NCI-H345 treated with DMSO at 0.1 percent for 48 hours (cell line): Measurements from ENCODE around the gene SPARC.
"Not testable (repeated sequence)": the region's sequence is repeated elsewhere in the genome, so short reads cannot be mapped to it uniquely, and the experiment has no call there.

ENCODE experiments used
- DNase-seq: peaks from one replicate; lab custom pipeline; 2025; ENCODE audit not compliant: unreplicated experiment; lab: John Stamatoyannopoulos, UW

SPARC gene, protein sequence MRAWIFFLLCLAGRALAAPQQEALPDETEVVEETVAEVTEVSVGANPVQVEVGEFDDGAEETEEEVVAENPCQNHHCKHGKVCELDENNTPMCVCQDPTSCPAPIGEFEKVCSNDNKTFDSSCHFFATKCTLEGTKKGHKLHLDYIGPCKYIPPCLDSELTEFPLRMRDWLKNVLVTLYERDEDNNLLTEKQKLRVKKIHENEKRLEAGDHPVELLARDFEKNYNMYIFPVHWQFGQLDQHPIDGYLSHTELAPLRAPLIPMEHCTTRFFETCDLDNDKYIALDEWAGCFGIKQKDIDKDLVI

DNA sequence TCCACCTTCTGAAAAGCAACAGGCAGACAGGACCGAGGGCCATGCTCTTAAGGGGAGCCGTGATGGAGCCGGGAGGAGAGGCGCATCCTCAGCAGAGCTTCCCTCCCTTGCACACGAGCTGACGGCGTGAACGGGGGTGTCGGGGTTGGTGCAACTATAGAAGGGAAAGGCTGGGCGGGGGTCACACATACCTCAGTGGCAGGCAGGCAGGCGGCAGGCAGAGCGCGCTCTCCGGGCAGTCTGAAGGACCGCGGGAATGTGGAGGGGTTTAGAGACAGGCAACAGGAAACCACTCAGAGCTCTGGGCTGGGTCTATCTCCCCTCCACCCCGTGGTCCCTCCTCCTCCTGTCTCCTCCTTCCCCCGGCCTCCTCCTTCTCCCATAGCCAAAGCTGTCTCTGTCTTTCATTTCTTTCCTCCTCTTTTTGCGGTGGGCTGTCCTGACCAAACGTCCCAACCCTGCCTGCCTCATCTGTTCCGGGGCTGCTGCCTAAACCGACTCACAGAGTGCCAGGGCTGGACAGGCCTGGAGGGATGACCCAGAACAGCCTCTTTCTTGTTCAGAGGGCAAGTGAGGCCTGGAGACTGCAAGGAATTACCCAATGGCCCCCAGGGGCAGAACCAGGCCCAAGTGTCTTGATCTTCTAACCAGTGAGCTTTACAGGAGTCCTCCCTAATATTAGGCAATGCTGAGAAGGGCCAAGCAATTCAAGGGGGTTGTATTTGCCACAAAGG, at the start of gene SPARC:
TSS of gene SPARC (minus strand) at position 242 of the 734 bp plus-strand sequence. CDS start 10,727 bp downstream, outside the sequence.
- DNase-seq: no peak

DNA sequence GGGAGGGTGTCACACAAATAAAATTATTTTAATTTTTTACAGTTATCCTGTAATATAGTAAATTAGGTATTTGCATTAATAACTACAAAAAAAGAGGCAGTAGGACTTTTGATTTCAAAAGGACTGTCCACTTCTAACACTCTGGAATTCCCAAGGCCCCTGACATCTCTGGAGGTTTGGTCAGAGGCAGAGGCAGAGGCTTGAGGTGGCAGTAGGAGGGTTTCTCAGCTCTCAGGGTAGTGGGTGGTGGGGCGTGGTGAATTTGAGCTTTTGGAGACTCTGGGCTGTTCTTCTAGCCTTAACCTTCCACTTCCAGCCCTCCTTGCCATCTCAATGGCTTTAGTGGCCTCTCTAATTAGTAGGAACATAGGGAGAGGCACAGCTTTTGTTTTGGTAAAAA, 48.9 kb upstream of the SPARC start:
- no peak for DNase-seq

DNA sequence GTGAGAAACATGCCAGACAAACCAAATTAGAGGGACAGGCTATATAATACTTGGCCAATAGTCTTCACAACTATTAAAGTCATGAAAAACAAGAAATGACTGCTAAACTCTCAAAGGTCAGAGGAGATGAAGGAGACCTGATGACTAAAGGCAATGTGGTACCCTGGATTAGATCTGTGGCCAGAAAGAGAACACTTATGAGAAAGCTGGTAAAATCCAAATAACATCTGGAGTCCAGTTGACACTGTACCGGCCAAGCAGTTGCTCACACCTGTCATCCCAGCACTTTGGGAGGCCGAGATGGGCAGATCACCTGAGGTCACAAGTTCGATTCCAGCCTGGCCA, 47.3 kb upstream of the SPARC start:
- DNase-seq: no peak

DNA sequence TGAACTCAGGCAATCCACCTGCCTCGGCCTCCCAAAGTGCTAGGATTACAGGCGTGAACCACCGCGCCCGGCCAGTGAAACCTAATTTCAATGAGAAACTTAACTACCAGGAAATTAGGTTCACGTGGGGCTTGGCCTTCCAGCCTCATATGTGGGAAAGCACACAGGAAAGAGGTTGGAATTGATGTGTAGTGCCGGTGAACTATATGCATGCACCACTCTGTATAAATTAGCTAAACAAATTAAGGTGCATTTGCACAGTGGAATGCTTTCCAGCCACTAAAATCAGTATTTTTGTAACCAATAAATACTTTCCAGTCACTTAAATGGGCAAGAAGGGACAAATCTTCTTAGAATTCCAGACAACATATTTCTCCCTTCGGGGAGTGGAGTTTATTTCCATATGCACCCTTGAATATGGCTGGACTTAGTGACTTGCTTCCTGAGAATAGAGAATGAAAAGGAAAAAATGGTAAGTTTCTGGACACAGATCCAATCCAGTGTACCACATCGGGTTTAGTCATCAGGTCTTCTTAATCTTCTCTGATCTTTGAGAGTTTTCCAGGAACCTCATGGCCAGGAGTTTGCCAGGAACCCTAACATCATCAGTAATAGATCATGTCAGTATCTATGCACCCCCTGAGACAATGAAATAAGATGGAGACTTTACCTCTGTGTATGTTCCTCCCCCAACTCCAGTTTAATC, 46.8 kb upstream of the SPARC start:
- DNase-seq: no peak

DNA sequence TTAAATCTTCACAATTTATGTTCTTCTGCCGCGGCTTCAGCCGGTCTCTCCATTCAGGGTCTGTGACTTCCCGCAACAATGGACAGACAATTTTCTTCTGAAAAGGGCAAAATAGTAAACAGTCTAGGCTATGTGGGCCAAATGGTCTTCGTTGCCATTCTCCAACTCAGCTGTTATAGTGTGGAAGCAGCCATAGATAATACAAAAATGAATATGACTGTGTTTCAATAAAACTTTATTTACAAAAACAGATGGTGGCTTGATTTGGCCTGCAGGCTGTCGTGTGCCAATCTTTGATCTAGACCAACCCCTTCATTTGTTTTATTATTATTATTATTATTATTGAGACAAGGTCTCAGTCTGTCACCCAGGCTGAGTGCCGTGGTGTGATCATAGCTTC, 43.7 kb upstream of the SPARC start:
- no peak for DNase-seq

DNA sequence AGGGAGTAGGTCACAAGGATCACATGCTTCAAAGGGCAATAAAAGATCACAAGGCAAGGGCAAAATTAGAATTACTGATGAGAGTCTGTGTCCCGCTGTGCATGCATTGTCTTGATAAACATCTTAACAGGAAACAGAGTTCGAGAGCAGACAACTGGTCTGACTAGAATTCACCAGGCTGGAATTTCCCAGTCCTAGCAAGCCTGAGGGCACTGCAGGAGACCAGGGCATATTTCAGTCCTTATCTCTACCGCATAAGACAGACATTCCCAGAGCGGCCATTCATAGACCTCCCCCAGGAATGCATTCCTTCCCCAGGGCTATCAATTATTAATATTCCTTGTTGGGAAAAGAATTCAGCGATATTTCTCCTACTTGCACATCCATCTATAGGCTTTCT, 42.9 kb upstream of the SPARC start:
- not testable (repeated sequence) for DNase-seq

DNA sequence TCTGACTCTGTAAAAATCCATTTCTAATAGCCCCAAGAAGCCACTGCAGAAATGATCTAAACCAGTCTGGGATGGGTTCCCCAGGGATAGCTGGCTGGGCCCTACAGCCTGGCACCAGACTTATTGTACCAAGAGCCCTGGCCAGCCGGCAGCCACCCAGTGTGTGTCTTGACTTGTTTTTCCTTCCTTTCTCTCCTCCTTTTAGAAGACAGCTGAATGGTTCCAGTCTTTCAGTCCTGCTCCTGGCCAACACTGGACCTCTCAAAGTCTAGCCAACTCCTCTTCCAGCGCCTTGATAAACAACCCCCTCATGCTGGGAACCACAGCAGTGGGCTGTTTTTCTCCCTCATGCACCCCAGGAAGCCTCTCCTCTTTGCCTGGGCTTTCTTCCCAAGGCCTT, 37.6 kb upstream of the SPARC start:
- no peak for DNase-seq

DNA sequence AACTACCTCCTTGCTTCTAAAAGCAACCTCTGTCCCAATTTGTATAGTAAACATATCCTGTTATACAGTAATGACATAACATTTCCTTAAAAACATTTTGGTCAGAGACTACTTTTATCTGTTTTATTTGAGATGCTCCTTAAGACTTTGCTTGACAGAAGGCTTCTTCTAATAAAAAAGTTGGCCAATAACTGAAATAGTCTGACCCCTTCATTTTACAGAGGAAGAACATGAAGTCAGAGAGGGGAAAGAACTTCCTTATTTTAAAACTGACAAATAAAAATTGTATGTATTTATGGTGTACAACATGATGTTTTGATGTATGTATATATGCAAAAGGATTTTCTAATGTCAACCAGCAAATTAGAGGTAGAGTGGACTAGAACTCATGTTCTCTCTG, 35.8 kb upstream of the SPARC start:
- DNase-seq: no peak

DNA sequence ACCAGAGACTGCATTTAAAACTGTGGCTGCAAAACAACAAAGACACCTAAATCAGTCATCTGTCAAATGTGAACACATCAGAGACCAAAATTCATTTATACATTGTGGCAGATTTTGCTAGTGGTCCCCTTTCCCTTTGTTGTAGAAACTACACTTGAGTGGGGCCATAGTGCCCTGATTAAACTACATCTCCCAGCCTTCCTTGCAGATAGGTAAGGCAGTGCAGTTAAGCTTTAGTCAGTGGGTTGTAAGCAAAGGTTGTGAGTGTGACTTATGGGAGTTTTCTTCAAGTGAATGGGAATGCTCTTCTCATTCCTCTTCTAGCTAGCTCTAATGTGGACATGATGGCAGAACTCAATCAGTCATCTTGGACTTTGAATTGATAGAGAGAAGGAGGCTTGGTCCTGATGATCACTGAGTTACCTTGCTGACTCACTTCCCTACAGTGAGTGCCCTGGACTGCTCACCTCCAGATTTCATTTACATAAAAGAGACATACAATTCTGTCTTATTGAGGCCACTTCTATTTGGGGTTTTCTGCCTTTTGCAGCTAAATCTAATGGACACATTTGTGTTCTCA, 35.2 kb upstream of the SPARC start:
- DNase-seq: no peak

DNA sequence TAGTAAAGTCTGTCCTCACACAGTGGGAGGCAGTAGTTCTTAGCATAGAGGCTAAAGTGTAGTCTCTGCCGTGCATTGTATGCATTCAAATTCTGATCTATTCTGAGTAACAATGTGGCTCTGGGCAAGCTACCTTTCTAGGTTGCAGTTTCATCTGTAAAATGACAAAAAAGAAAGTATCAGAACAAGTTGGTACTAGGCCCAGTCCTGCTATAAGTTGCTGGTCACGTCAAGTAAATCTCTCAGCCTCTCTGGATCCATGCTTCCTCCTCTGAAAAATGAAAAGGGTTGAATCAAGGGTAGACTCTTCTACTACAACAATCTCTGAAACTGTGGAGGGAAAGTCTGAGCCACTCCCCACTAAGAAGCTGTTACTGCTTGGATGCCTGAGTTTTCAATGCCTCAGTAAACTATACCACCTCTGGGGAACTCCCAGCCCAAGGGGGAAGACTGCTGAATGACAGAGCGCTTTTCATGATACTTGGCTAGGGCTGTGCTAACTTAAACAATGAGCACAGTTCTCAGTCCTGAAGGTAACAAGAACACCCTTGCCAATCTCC, 34.5 kb upstream of the SPARC start:
- no peak for DNase-seq

DNA sequence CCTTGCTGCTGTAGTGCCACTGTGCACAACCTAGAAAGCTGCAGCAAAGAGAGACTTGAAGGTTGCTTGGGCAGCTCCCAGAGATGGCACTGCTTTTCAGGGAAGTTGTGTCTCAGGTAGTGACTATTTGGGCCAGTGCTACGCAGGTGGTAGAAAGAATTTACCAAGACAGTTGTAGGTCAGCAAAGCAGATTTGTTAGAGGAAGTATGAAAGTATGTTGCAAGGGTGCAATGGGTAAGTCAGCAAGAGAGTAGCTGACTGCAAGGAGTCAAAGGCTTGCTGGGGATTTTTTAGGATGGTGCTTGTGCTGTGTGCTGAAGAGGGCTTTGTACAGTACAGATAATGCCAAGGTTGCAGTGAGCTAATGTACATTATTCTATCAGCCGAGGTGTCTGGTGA, 33.5 kb upstream of the SPARC start:
- DNase-seq: no peak

DNA sequence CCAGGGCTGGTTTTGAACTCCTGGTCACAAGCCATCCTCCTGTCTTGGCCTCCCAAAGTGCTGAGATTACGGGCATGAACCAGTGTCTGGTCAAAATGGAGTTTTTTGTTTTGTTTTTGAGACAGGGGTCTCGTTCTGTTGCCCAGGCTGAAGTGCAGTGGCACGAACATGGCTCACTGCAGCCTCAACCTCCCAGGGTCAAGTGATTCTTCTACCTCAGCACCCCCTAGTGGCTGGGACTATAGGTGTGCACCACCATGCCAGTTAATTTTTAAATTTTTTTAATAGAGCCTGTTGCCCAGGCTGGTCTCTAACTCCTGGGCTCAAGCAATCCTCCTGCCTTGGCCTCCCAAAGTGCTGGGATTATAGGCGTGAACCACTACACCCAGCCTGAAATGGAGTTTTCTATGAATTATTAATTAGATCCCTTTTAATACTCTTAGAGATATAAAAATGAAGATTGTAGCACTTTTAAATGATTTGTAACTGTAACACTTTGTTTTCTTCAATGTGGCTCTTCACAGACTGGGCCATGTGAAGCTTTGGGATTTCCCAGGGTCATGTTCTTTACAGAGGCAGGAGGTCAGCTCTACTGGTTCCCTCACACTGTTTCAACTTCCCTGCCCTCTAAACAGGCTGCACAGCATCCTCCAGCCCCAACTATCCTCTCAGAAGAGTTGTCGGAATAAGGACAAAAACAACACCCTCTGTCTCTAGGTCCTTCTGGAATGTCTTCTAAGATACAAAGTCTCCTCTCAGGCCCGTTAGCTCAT, 32.7 kb upstream of the SPARC start:
- no peak for DNase-seq

DNA sequence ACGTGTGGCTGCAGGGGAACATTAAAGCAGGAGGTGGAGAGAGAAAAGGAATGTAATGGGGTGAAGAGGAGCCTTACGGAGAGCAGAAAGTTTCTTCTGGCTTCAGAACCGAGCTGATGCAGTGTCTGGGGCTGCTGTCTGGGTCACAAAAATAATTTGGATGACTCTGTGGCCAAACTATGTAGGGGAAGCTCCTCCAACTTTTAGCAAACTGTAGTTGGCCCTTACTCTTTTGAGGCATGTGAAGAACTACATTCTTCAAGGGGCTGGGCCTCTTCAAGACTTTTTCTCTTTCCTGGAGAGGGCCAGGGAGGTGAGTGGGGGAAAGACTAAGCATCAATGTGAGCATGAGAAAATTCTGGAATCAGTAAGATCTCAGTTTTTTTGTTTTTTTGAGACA, 31.9 kb upstream of the SPARC start:
- no peak for DNase-seq

DNA sequence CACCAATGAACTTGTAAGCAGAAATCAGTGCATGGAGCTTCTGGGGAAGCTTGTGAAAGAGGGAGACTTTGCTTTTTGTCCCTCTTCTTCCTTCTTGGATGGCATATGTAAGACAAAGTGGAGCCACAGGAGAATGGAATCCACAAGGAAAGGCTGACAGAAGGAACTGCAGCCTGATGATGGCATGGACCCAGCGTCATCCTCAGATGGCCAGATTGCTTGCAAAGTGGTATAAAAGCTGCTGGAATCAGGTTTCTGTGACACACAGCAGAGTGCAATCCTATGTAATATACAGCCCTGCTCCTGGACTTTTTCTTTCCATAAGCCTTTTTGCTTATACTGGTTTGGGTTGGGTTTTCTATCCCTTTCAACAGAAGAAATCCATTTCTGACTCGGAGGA, 31.4 kb upstream of the SPARC start:
- DNase-seq: no peak

DNA sequence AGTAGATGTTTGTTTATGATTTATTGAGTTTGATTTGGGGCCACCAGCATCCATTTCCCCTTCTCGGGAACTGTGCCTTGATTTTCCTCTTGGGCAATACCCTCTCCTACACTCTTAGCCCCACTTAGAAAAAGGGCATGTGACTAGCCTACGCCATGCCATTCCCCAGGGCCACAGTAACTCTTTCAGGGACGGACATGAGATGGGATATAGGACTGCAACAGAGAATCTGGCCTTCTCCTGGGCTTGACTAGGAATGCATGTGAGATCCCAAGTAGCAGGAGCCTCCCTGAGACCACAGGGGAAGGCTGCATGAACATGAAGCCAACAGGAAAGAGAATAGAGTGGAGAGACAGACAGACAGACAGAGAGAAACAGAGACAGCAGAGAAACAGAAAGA, 30.7 kb upstream of the SPARC start:
- no peak for DNase-seq

DNA sequence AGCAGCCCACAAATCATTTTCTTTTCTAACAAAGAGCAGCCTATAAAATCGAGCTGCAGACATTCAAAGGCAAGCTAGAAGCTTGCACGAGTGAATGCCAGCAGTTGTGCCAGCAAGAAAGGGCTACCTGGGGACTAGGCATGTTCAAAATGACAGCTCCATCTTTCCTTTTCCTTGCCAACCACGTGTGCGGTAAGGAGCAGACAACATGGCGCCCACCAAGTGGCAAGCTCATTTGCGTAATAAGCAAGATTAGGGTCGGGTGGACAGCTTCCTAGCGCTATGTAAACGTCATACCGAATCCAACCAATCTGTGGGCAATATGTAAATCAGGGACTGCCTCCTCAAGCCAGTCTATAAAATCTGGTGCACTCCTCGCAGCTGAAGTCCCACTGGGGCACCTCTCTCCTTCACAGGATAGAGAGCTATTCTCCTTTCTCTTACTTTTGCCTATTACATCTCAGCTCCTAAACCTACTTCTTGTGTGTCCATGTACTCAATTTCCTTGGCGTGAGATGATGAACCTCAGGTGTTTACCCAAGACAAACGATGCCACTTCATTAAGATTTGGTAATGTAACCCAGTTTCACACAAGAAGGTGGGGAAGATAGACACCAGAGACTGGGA, 22.5 kb upstream of the SPARC start:
- no peak for DNase-seq

DNA sequence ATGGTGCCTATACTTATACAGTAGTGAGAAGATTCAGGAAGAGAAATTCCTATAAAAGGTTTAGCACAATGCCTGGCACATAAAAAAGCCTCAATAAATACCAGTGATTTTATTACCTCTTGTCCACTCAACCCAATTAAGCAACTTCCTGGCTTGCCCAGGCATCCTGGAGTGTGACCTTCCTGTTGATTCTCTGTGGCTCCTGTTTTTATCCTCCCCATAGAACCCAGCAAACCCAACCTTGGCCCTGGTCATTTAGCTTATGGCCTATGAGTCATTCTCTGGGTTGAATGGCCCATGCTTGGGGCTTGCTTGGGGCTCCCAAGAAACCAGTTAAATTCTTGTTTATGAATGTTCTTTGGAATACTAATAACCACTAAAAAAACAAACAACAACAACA, 21.4 kb upstream of the SPARC start:
- DNase-seq: no peak

DNA sequence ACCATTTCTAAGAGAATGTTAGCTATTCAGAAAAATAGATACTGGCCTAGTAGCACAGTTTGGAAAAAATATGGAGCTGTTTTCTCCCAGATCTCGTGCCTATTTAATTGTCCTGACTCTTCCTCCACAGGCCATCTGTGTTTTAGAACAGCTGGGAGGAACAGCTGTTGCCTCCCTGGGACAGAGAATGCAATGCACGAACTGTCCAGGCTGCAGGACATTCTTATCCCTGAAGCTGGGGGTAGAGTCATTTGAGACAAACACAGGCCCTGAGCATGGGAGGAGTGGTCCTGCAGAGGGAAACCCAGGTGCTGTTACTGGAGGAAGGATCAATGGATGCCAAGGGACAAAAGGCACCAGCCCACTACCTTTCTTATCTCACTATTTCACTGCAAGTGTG, 20.9 kb upstream of the SPARC start:
- DNase-seq: no peak

DNA sequence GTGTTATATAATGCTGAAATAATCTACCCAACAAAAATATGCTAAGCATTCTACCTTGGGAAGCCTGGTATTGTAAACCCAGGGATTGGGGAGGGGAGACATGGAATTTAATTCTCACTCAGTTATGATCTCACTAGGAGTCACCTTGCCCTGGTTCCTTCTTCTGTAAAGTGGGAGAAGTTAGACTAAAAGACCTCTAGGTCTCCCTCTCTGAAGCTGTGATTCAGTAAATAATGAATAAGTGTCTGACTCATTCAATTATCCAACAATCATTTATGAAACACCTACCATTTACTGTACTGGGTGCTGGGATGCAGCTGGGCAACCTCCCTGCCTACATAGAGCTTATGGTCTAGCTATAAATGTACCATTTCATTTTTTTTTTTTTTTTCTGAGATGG, 20.2 kb upstream of the SPARC start:
- DNase-seq: no peak

DNA sequence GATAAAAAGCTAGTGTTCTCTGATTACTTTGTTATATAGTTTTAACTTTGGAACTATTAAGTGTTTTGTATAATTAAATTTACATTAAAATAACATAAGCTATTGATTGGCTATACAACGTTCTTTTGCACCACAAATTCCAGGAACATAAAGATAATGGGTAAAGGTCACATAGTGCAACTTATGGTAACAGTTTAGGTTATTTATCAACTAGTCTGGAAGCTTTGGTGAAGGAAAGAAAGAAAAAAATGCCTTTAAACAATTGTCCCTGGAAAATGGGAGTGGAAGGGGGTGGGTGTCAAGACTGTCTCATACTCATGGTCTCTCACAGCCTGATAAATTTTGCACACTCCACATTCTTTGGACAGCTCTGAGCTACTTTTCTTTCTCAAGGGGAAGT, 17.1 kb upstream of the SPARC start:
- no peak for DNase-seq
